SU-DHL-6 (cell line): ENCODE measurements around the gene LIFR.

Experiments
- CTCF ChIP-seq: fragments of 200-600 bp; sonication (generic); IDR thresholded peaks from one replicate; pipeline ENCODE4 v1.5.1; 2017; ENCODE audit warnings: antibody characterized with exemption, mild to moderate bottlenecking, low read length, moderate library complexity; ENCODE audit not compliant: insufficient read depth, poor library complexity, severe bottlenecking
- EZH2phosphoT487 ChIP-seq: fragments of 200-600 bp; sonication (generic), shearing (Covaris generic); conservative IDR thresholded peaks from 2 replicates; pipeline ENCODE4 v1.6.1; 2018; ENCODE audit warnings: mild to moderate bottlenecking, antibody characterized with exemption, low read length, moderate library complexity, mixed read lengths

GRCh38 chr5:38426986-38427950 is 129.2 kb downstream of the LIFR start:
- TF ChIP-seq CTCF (no peak), EZH2phosphoT487 (no peak)
